ENCODE data around the gene MEX3C.

The MEX3C gene

DNA sequence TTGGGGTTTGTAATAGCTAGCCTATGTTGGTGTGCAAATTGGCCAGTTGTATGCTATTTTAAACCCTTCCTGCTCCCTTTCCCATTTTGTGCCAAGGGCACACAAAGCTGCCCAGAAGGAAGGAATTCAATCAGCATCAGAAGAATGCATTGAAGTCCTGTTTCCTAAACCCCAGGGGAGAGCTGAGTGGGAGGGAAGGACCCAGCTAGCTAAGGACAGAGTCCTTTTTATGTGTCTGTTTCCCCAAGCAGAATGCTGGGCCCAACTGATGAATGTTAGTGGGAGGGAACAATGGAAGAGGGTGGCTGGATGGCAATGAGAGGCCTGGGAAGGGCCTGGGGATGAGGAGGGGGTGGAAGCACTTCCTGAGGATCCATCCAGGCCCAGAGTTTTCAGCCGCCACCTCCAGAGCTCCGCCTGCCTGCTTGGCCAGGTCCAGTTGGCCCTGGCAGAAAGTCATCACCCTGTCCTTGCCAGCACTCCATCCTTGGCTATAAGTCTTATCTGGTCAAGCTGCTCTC is 32.7 kb downstream of the MEX3C start:
- Histone ChIP-seq H3K4me1 (ENCODE audit: insufficient read depth, insufficient read length) (peaks cover 4% of the 10 kb centered on the region), H3K4me3 (ENCODE audit: insufficient read length, low read depth) (no peak overlapping the region), H3K27me3 (ENCODE audit: insufficient read depth, insufficient read length) (no peaks in the 10 kb centered on the region), H3K9me3 (ENCODE audit: insufficient read depth, low read length) (no peaks in the 10 kb centered on the region), H3K36me3 (ENCODE audit: insufficient read depth, insufficient read length, low read length) (no peaks in the 10 kb centered on the region), H3K9ac (ENCODE audit: insufficient read length, low read depth) (no peak overlapping the region)
- TF ChIP-seq ZNF274 (IDR thresholded peaks at IDR 0.05; ENCODE audit: low read depth, low read length) (no peak), SUZ12 (IDR thresholded peaks at IDR 0.05; ENCODE audit: extremely low read depth, insufficient read depth, insufficient read length) (no peak)
- peak; percentile 43 for DNase-seq (ENCODE audit: low read depth, low spot score)

DNA sequence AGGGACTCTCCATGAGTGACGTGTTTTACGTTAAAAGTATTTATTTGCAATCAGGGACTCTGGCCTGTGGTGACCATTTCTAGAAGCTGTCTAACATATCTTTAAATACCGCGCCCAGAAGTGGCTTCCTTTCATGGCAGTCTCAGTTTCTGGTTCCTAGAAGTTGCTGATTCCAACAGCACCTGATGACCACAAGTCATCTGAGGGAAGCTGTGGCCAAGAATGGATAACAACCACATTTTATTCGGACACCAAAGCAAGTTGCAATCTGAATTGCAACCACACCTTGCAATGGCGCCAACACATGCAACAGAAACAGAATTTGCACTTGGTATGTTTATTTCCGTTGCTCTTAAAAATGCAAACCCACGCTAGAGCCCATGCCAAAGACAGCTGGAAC is 33.1 kb downstream of the MEX3C start:
- H3K4me1 ChIP-seq (ENCODE audit: insufficient read depth, insufficient read length) = peaks cover 4% of the 10 kb centered on the region
- TF ChIP-seq ZNF274 (IDR thresholded peaks at IDR 0.05; ENCODE audit: low read depth, low read length) (no peak), YY1 (IDR thresholded peaks at IDR 0.05; ENCODE audit: insufficient read depth, insufficient read length) (no peak), SUZ12 (IDR thresholded peaks at IDR 0.05; ENCODE audit: extremely low read depth, insufficient read depth, insufficient read length) (no peak)
- no peaks in the 10 kb centered on the region for H3K27me3 ChIP-seq (ENCODE audit: insufficient read depth, insufficient read length)
- H3K9ac ChIP-seq (ENCODE audit: insufficient read length, low read depth) = no peak overlapping the region
- H3K9me3 ChIP-seq (ENCODE audit: insufficient read depth, low read length) = no peaks in the 10 kb centered on the region
- no peak for DNase-seq (ENCODE audit: low read depth, low spot score)
- H3K4me3 ChIP-seq (ENCODE audit: insufficient read length, low read depth) = no peak overlapping the region
- H3K36me3 ChIP-seq (ENCODE audit: insufficient read depth, insufficient read length, low read length) = no peaks in the 10 kb centered on the region

DNA sequence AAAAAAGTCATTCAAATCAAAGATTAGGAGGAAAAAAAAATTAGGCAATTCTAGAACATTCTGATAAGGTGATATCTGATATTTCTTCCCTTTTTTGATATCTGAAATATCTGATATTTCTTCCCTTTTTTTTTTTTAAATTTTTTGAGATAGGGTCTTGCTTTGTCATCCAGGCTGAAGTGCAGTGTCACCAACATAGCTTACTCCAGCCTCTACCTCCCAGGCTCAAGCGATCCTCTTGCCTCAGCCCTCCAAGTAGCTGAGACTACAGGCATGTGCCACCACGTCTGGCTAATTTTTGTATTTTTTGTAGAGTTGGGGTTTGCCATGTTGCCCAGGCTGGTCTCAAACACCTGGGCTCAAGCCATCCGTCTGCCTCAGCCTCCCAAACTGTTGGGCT is 33.9 kb downstream of the MEX3C start:
- Histone ChIP-seq H3K27me3 (ENCODE audit: insufficient read depth, insufficient read length) (no peaks in the 10 kb centered on the region), H3K36me3 (ENCODE audit: insufficient read depth, insufficient read length, low read length) (no peaks in the 10 kb centered on the region), H3K9me3 (ENCODE audit: insufficient read depth, low read length) (no peaks in the 10 kb centered on the region), H3K9ac (ENCODE audit: insufficient read length, low read depth) (no peak overlapping the region), H3K4me3 (ENCODE audit: insufficient read length, low read depth) (no peak overlapping the region), H3K4me1 (ENCODE audit: insufficient read depth, insufficient read length) (peaks cover 4% of the 10 kb centered on the region)
- TF ChIP-seq SUZ12 (IDR thresholded peaks at IDR 0.05; ENCODE audit: extremely low read depth, insufficient read depth, insufficient read length) = no peak
- TF ChIP-seq ZNF274 (IDR thresholded peaks at IDR 0.05; ENCODE audit: low read depth, low read length) = no peak
- no peak for TF ChIP-seq YY1 (IDR thresholded peaks at IDR 0.05; ENCODE audit: insufficient read depth, insufficient read length)
- DNase-seq (ENCODE audit: low read depth, low spot score) = no peak

DNA sequence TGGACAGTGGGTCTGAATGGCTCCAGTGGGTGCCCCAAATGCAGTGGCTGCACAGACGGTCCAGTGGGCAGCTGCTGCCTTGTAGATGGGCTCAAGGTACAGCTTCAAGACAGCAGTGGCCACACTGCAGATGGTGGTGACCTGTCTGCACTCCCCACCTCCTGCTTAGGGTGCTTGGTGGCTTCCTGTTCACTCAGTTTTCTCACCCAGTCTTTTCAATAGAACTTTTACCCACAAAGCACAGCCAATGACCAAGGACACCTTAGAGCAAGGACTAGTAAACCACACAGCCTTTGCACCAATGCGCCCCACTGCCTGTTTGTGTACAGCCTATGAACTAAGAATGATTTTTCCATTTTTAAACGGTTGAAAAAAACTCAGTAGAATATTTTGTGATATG is 34.9 kb downstream of the MEX3C start:
- Histone ChIP-seq H3K27me3 (ENCODE audit: insufficient read depth, insufficient read length) (no peaks in the 10 kb centered on the region), H3K9me3 (ENCODE audit: insufficient read depth, low read length) (no peaks in the 10 kb centered on the region), H3K9ac (ENCODE audit: insufficient read length, low read depth) (no peak overlapping the region), H3K36me3 (ENCODE audit: insufficient read depth, insufficient read length, low read length) (no peaks in the 10 kb centered on the region), H3K4me1 (ENCODE audit: insufficient read depth, insufficient read length) (peaks cover 4% of the 10 kb centered on the region), H3K4me3 (ENCODE audit: insufficient read length, low read depth) (no peak overlapping the region)
- DNase-seq (ENCODE audit: low read depth, low spot score) = no peak
- no peak for TF ChIP-seq SUZ12 (IDR thresholded peaks at IDR 0.05; ENCODE audit: extremely low read depth, insufficient read depth, insufficient read length)
- no peak for TF ChIP-seq ZNF274 (IDR thresholded peaks at IDR 0.05; ENCODE audit: low read depth, low read length)
- TF ChIP-seq YY1 (IDR thresholded peaks at IDR 0.05; ENCODE audit: insufficient read depth, insufficient read length) = no peak

DNA sequence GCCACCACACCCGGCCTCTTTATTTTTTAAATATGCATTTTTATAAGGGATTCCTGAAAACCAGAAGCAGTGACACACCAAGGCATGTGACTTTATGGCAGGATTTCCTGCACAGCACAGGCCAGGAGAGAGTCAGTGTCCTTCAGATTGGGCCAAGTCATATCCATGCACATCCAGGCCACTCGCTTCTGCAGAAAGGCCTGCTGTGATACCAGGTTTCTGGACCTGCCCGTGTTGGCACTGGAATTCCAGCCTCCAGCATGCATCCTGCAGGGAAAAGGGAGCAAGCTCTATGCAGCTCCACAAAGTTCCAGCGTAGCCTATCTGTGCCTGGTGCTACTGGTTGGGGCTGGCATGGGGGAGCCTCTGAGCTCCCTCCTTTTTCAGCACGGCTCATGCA is 36.8 kb downstream of the MEX3C start:
- no peak overlapping the region for H3K9ac ChIP-seq (ENCODE audit: insufficient read length, low read depth)
- H3K36me3 ChIP-seq (ENCODE audit: insufficient read depth, insufficient read length, low read length) = no peaks in the 10 kb centered on the region
- H3K4me3 ChIP-seq (ENCODE audit: insufficient read length, low read depth) = no peak overlapping the region
- H3K9me3 ChIP-seq (ENCODE audit: insufficient read depth, low read length) = no peaks in the 10 kb centered on the region
- peaks cover 4% of the 10 kb centered on the region for H3K4me1 ChIP-seq (ENCODE audit: insufficient read depth, insufficient read length)
- no peak for DNase-seq (ENCODE audit: low read depth, low spot score)
- no peaks in the 10 kb centered on the region for H3K27me3 ChIP-seq (ENCODE audit: insufficient read depth, insufficient read length)
- TF ChIP-seq YY1 (IDR thresholded peaks at IDR 0.05; ENCODE audit: insufficient read depth, insufficient read length) = no peak
- no peak for TF ChIP-seq ZNF274 (IDR thresholded peaks at IDR 0.05; ENCODE audit: low read depth, low read length)
- TF ChIP-seq SUZ12 (IDR thresholded peaks at IDR 0.05; ENCODE audit: extremely low read depth, insufficient read depth, insufficient read length) = no peak

DNA sequence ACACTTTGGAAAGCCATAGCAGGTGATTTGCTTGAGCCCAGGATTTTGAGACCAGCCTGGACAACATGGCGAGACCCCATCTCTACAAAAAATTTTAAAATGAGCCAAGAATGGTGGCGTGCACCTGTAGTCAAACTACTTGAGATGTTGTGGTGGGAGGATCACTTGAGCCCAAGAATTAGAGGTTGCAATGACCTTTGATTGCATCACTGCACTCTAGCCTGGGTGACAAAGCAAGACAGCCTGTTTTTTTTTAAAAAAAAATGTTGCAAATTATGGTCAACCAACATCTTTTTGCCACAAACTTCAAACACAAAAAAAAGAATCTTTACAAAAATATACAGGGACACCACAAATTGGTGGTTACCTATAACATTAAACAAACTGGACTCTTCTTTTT is 40.3 kb downstream of the MEX3C start:
- Histone ChIP-seq H3K9ac (ENCODE audit: insufficient read length, low read depth) (no peak overlapping the region), H3K4me3 (ENCODE audit: insufficient read length, low read depth) (no peak overlapping the region), H3K36me3 (ENCODE audit: insufficient read depth, insufficient read length, low read length) (no peaks in the 10 kb centered on the region), H3K4me1 (ENCODE audit: insufficient read depth, insufficient read length) (no peaks in the 10 kb centered on the region), H3K27me3 (ENCODE audit: insufficient read depth, insufficient read length) (no peaks in the 10 kb centered on the region), H3K9me3 (ENCODE audit: insufficient read depth, low read length) (no peaks in the 10 kb centered on the region)
- DNase-seq (ENCODE audit: low read depth, low spot score) = no peak
- TF ChIP-seq SUZ12 (IDR thresholded peaks at IDR 0.05; ENCODE audit: extremely low read depth, insufficient read depth, insufficient read length) (no peak), YY1 (IDR thresholded peaks at IDR 0.05; ENCODE audit: insufficient read depth, insufficient read length) (no peak), ZNF274 (IDR thresholded peaks at IDR 0.05; ENCODE audit: low read depth, low read length) (no peak)

DNA sequence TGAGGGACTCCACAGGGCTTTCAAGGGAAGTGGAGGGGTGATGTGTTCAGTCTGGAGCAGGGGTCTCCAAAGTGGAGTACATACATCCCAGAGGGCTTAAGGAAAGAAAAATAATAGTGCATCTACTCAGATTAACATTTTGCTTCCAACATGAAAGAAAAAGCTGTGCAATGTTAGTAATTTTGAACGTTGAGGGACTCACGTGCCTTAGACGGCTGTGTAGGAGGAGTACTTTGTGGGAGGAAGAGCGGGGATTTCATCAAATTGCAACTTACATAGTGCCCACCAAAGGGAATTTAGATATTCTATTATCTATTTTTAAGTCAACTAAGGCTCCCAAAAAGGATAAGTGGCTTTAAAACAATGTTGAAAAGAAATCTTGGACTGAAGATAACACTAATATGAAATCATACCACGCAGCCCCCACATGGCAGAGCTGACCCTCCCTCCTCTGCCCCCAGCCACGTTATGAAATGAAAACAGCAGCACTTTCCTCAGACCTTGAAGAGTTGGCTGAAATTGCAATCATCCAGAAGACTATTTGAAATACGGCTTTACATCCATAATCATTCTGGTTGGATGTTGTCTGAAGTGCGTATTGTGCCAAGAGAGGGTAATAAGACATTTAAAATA is 42.9 kb downstream of the MEX3C start:
- no peak for DNase-seq (ENCODE audit: low read depth, low spot score)
- no peaks in the 10 kb centered on the region for H3K27me3 ChIP-seq (ENCODE audit: insufficient read depth, insufficient read length)
- no peak overlapping the region for H3K4me3 ChIP-seq (ENCODE audit: insufficient read length, low read depth)
- no peaks in the 10 kb centered on the region for H3K9me3 ChIP-seq (ENCODE audit: insufficient read depth, low read length)
- TF ChIP-seq YY1 (IDR thresholded peaks at IDR 0.05; ENCODE audit: insufficient read depth, insufficient read length) (no peak), ZNF274 (IDR thresholded peaks at IDR 0.05; ENCODE audit: low read depth, low read length) (no peak), SUZ12 (IDR thresholded peaks at IDR 0.05; ENCODE audit: extremely low read depth, insufficient read depth, insufficient read length) (no peak)
- H3K4me1 ChIP-seq (ENCODE audit: insufficient read depth, insufficient read length) = no peaks in the 10 kb centered on the region
- no peak overlapping the region for H3K9ac ChIP-seq (ENCODE audit: insufficient read length, low read depth)
- H3K36me3 ChIP-seq (ENCODE audit: insufficient read depth, insufficient read length, low read length) = no peaks in the 10 kb centered on the region

Data from NT2/D1 (cell line).